HEK293 (cell line): ENCODE measurements around the gene ILK.

Experiments
- CTCF ChIA-PET: fragments of 350-600 bp; formaldehyde crosslinking; extraction: SDS; loops from one replicate; lab custom pipeline; 2021; ENCODE audit warnings: antibody characterized with exemption; lab: Yijun Ruan, JAX
- POLR2A ChIA-PET: fragments of 300-600 bp; formaldehyde crosslinking; extraction: SDS; loops from one replicate; lab custom pipeline; 2020; ENCODE audit warnings: antibody characterized with exemption, inconsistent platforms; lab: Yijun Ruan, JAX
- H3K27ac ChIP-seq: fragments of 200-500 bp; sonication (Bioruptor generic); 2 replicates; pipeline ENCODE4 v1.5.1; 2014; ENCODE audit warnings: low read depth, low read length, control low read depth, inconsistent platforms; ENCODE audit errors: extremely low read depth
- H3K36me3 ChIP-seq, 2 experiments: fragments of 200-500 bp in 1 of 2; sonication (Bioruptor generic) in 1 of 2; 1 replicate in 1 of 2; 2 replicates in 1 of 2; pipeline ENCODE4 v1.5.1; 2014 to 2017; ENCODE audit warnings: inconsistent platforms in 2 of 2, low read length in 2 of 2; ENCODE audit not compliant: control insufficient read depth in 2 of 2, insufficient read depth in 1 of 2
- H3K4me1 ChIP-seq: fragments of 200-500 bp; sonication (Bioruptor generic); 2 replicates; pipeline ENCODE4 v1.5.1; 2014; ENCODE audit warnings: mild to moderate bottlenecking, low read length, inconsistent platforms; ENCODE audit not compliant: control insufficient read depth, insufficient read depth
- H3K4me3 ChIP-seq: 2 replicates; pipeline ENCODE4 v1.5.1; 2011; ENCODE audit warnings: low read depth, mild to moderate bottlenecking, control low read depth, low read length, moderate library complexity
- H3K9me3 ChIP-seq: fragments of 200-500 bp; sonication (Bioruptor generic); 2 replicates; pipeline ENCODE4 v1.5.1; 2014; ENCODE audit warnings: low read depth, low read length, inconsistent platforms; ENCODE audit not compliant: control insufficient read depth, insufficient read depth
- GFI1B ChIP-seq: fragments of 450-650 bp; formaldehyde crosslinking; IDR thresholded peaks from 2 replicates; pipeline ENCODE4 v1.5.1; 2016; ENCODE audit warnings: missing biosample characterization, missing genetic modification characterization
- HOXD13 ChIP-seq: sonication (generic); formaldehyde crosslinking; IDR thresholded peaks from 2 replicates; pipeline ENCODE4 v1.8.0; 2022; ENCODE audit warnings: missing genetic modification reagents, borderline replicate concordance
- SALL2 ChIP-seq: fragments of 450-650 bp; formaldehyde crosslinking; IDR thresholded peaks from 2 replicates; pipeline ENCODE4 v1.5.0; 2017; ENCODE audit warnings: missing biosample characterization, mild to moderate bottlenecking, missing genetic modification characterization, borderline replicate concordance
- SCRT2 ChIP-seq: fragments of 450-650 bp; formaldehyde crosslinking; IDR thresholded peaks from 2 replicates; pipeline ENCODE4 v1.5.1; 2016; ENCODE audit warnings: missing biosample characterization, missing genetic modification characterization
- SETDB1 ChIP-seq: IDR thresholded peaks from one replicate; pipeline ENCODE4 v1.6.1; 2017; ENCODE audit warnings: mild to moderate bottlenecking, low read length, moderate library complexity, mixed read lengths; ENCODE audit not compliant: insufficient read length
- ZBTB48 ChIP-seq: fragments of 450-650 bp; formaldehyde crosslinking; IDR thresholded peaks from 2 replicates; pipeline ENCODE4 v1.5.1; 2016; ENCODE audit warnings: missing biosample characterization, missing genetic modification characterization
- ZEB2 ChIP-seq: fragments of 450-650 bp; formaldehyde crosslinking; IDR thresholded peaks from 2 replicates; pipeline ENCODE4 v1.5.1; 2016; ENCODE audit warnings: missing biosample characterization, missing genetic modification characterization
- ZNF146 ChIP-seq: fragments of 450-650 bp; formaldehyde crosslinking; IDR thresholded peaks from 2 replicates; pipeline ENCODE4 v1.5.1; 2016; ENCODE audit warnings: missing biosample characterization, missing genetic modification characterization
- ZNF223 ChIP-seq: fragments of 450-650 bp; formaldehyde crosslinking; IDR thresholded peaks from 2 replicates; pipeline ENCODE4 v1.5.1; 2016; ENCODE audit warnings: missing biosample characterization, missing genetic modification characterization
- ZNF311 ChIP-seq: fragments of 450-650 bp; formaldehyde crosslinking; IDR thresholded peaks from 2 replicates; pipeline ENCODE4 v1.5.1; 2017; ENCODE audit warnings: missing biosample characterization, missing genetic modification characterization, borderline replicate concordance
- ZNF335 ChIP-seq: fragments of 450-650 bp; formaldehyde crosslinking; conservative IDR thresholded peaks from 2 replicates; pipeline ENCODE4 v1.5.1; 2016; ENCODE audit warnings: missing biosample characterization, missing genetic modification characterization
- ZNF341 ChIP-seq: fragments of 450-650 bp; formaldehyde crosslinking; IDR thresholded peaks from 2 replicates; pipeline ENCODE4; 2016; ENCODE audit warnings: low read depth, missing biosample characterization, missing genetic modification characterization
- ZNF426 ChIP-seq: fragments of 450-650 bp; formaldehyde crosslinking; IDR thresholded peaks from 2 replicates; pipeline ENCODE4 v1.5.1; 2017; ENCODE audit warnings: missing biosample characterization, missing genetic modification characterization, mild to moderate bottlenecking, inconsistent platforms, moderate library complexity
- ZNF488 ChIP-seq: fragments of 450-650 bp; formaldehyde crosslinking; IDR thresholded peaks from 2 replicates; pipeline ENCODE4 v1.5.1; 2016; ENCODE audit warnings: missing biosample characterization, missing genetic modification characterization
- ZNF514 ChIP-seq: fragments of 450-650 bp; formaldehyde crosslinking; IDR thresholded peaks from 2 replicates; pipeline ENCODE4 v1.5.1; 2016; ENCODE audit warnings: missing biosample characterization, missing genetic modification characterization
- ZNF518A ChIP-seq: fragments of 450-650 bp; formaldehyde crosslinking; conservative IDR thresholded peaks from 2 replicates; pipeline ENCODE4 v1.5.1; 2016; ENCODE audit warnings: low read depth, missing biosample characterization, missing genetic modification characterization
- ZNF549 ChIP-seq: fragments of 450-650 bp; IDR thresholded peaks from 2 replicates; pipeline ENCODE4 v1.5.1; 2018; ENCODE audit warnings: missing biosample characterization, missing genetic modification characterization, mild to moderate bottlenecking, inconsistent platforms, moderate library complexity
- ZNF555 ChIP-seq: fragments of 450-650 bp; formaldehyde crosslinking; conservative IDR thresholded peaks from 2 replicates; pipeline ENCODE4 v1.5.1; 2017; ENCODE audit warnings: missing biosample characterization, mild to moderate bottlenecking, missing genetic modification characterization, inconsistent platforms
- ZNF600 ChIP-seq: fragments of 450-650 bp; formaldehyde crosslinking; IDR thresholded peaks from 2 replicates; pipeline ENCODE4 v1.5.1; 2016; ENCODE audit warnings: missing biosample characterization, missing genetic modification characterization
- ZNF610 ChIP-seq: fragments of 450-650 bp; formaldehyde crosslinking; IDR thresholded peaks from 2 replicates; pipeline ENCODE4 v1.5.1; 2016; ENCODE audit warnings: missing biosample characterization, missing genetic modification characterization, borderline replicate concordance
- ZNF670 ChIP-seq: fragments of 450-650 bp; formaldehyde crosslinking; IDR thresholded peaks from 2 replicates; pipeline ENCODE4 v1.5.1; 2016; ENCODE audit warnings: missing biosample characterization, missing genetic modification characterization, low read depth
- ZNF747 ChIP-seq: fragments of 450-650 bp; formaldehyde crosslinking; IDR thresholded peaks from 2 replicates; pipeline ENCODE4 v1.5.1; 2016; ENCODE audit warnings: missing biosample characterization, missing genetic modification characterization
- ZNF76 ChIP-seq: fragments of 450-650 bp; formaldehyde crosslinking; IDR thresholded peaks from 2 replicates; pipeline ENCODE4; 2016; ENCODE audit warnings: low read depth, missing biosample characterization, missing genetic modification characterization, borderline replicate concordance
- TF ChIP-seq, protein P1 (sequence below): fragments of 450-650 bp; formaldehyde crosslinking; IDR thresholded peaks from 2 replicates; pipeline ENCODE4 v1.5.1; 2017; ENCODE audit warnings: missing biosample characterization, missing genetic modification characterization
- TF ChIP-seq, protein P2 (sequence below): fragments of 450-650 bp; formaldehyde crosslinking; optimal IDR thresholded peaks from 2 replicates; pipeline ENCODE3; 2016; ENCODE audit warnings: missing biosample characterization, mild to moderate bottlenecking, missing genetic modification characterization

The ILK gene

GRCh38 chr11:6598555-6598954 is 5.0 kb upstream of the ILK start:
- H3K9me3 ChIP-seq = no peaks in the 10 kb centered on the region
- H3K4me1 ChIP-seq = no peaks in the 10 kb centered on the region
- H3K27ac ChIP-seq = no peak overlapping the region
- ChIA-PET CTCF (no interaction called here), POLR2A (no interaction called here)
- no peak overlapping the region for H3K4me3 ChIP-seq
- TF ChIP-seq SALL2 (no peak), ZNF555 (tag by site-specific recombination) (no peak), ZNF549 (tag by site-specific recombination) (no peak), ZNF76 (tag by site-specific recombination) (no peak), GFI1B (no peak), ZNF610 (tag by site-specific recombination) (no peak), ZNF670 (tag by site-specific recombination) (no peak), ZNF488 (tag by site-specific recombination) (no peak), ZNF518A (tag by site-specific recombination) (no peak), ZNF146 (tag by site-specific recombination) (no peak), ZBTB48 (tag by site-specific recombination) (no peak)
- peaks cover 0 to 83% of the 10 kb centered on the region in 2 experiments; a peak in 1 of 3 replicates for H3K36me3 ChIP-seq

DNA sequence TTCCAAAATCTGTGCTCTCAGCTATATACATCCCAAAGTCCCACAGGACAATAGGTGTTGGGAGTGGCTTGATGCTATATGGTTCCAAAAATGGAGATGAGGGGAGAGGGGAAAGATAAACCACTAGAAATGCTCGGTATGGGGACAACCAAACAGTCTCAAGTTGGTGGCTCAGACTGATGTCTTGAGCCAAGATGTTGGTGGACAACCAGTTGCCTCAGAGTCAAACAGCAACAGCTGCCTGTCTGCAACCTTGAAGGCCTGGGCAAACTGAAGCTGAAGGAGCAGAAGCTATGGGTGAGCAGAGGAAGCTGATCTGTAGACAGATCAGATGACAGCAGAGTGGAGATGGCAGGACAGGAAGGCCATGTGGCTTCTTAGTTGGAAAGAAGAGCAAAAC is 4.1 kb upstream of the ILK start:
- Histone ChIP-seq H3K36me3 (peaks cover 0 to 75% of the 10 kb centered on the region in 2 experiments; a peak in 1 of 3 replicates), H3K4me1 (no peaks in the 10 kb centered on the region), H3K9me3 (no peaks in the 10 kb centered on the region), H3K27ac (no peak overlapping the region), H3K4me3 (no peak overlapping the region)
- TF ChIP-seq SCRT2 (no peak), ZNF747 (tag by site-specific recombination) (no peak), ZNF341 (tag by site-specific recombination) (no peak), ZNF600 (tag by site-specific recombination) (no peak), ZEB2 (tag by site-specific recombination) (no peak), HOXD13 (no peak), ZNF223 (tag by site-specific recombination) (no peak), ZNF335 (tag by site-specific recombination) (no peak), ZNF311 (no peak), ZNF514 (tag by site-specific recombination) (no peak), ZNF426 (tag by site-specific recombination) (no peak), SETDB1 (no peak)
- TF ChIP-seq, protein P1, sequence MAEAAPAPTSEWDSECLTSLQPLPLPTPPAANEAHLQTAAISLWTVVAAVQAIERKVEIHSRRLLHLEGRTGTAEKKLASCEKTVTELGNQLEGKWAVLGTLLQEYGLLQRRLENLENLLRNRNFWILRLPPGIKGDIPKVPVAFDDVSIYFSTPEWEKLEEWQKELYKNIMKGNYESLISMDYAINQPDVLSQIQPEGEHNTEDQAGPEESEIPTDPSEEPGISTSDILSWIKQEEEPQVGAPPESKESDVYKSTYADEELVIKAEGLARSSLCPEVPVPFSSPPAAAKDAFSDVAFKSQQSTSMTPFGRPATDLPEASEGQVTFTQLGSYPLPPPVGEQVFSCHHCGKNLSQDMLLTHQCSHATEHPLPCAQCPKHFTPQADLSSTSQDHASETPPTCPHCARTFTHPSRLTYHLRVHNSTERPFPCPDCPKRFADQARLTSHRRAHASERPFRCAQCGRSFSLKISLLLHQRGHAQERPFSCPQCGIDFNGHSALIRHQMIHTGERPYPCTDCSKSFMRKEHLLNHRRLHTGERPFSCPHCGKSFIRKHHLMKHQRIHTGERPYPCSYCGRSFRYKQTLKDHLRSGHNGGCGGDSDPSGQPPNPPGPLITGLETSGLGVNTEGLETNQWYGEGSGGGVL (tag by site-specific recombination) = no peak
- TF ChIP-seq, protein P2, sequence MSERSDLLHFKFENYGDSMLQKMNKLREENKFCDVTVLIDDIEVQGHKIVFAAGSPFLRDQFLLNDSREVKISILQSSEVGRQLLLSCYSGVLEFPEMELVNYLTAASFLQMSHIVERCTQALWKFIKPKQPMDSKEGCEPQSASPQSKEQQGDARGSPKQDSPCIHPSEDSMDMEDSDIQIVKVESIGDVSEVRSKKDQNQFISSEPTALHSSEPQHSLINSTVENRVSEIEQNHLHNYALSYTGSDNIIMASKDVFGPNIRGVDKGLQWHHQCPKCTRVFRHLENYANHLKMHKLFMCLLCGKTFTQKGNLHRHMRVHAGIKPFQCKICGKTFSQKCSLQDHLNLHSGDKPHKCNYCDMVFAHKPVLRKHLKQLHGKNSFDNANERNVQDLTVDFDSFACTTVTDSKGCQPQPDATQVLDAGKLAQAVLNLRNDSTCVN (tag by site-specific recombination) = no peak
- ChIA-PET POLR2A (interaction anchor here (0.5 to 1.2 kb wide), 2 partner anchors 12 to 89 kb away, joined by 3 to 8 read pairs; partner anchors contain the start of gene TAF10), CTCF (interaction anchor here (0.6 kb wide), 1 partner anchor 25 kb away, joined by 6 read pairs; no protein-coding TSS in a partner anchor)
